DOHH2 (cell line): ENCODE measurements around the gene CD2.

Source experiments
- H3F3A ChIP-seq: fragments of 200-600 bp; sonication (generic), shearing (Covaris generic); 2 replicates; pipeline ENCODE4 v1.6.0; 2016; ENCODE audit warnings: antibody characterized with exemption, mild to moderate bottlenecking; ENCODE audit not compliant: control insufficient read depth, insufficient read depth
- H3K27ac ChIP-seq: fragments of 200-600 bp; sonication (generic); 2 replicates; pipeline ENCODE4 v1.5.1; 2014; ENCODE audit warnings: low read depth, mild to moderate bottlenecking, low read length, moderate library complexity
- H3K27me3 ChIP-seq: fragments of 200-600 bp; sonication (generic); 2 replicates; pipeline ENCODE4 v1.6.1; 2014; ENCODE audit warnings: mild to moderate bottlenecking, low read length, mixed read lengths; ENCODE audit not compliant: control insufficient read depth
- H3K36me3 ChIP-seq: fragments of 200-600 bp; sonication (generic); 2 replicates; pipeline ENCODE4 v1.6.1; 2014; ENCODE audit warnings: mild to moderate bottlenecking, low read length, moderate library complexity, mixed read lengths; ENCODE audit not compliant: control insufficient read depth
- H3K4me1 ChIP-seq: fragments of 200-600 bp; sonication (generic); 2 replicates; pipeline ENCODE4 v1.6.1; 2014; ENCODE audit warnings: mild to moderate bottlenecking, low read length, mixed read lengths; ENCODE audit not compliant: control insufficient read depth
- H3K4me2 ChIP-seq: fragments of 200-600 bp; sonication (generic); 2 replicates; pipeline ENCODE4 v1.6.0; 2014; ENCODE audit warnings: mild to moderate bottlenecking, low read length, moderate library complexity
- H3K4me3 ChIP-seq: fragments of 200-600 bp; sonication (generic); 2 replicates; pipeline ENCODE4 v1.5.1; 2014; ENCODE audit warnings: mild to moderate bottlenecking, low read length, mixed read lengths
- H3K79me2 ChIP-seq: fragments of 200-600 bp; sonication (generic); 2 replicates; pipeline ENCODE4 v1.6.1; 2014; ENCODE audit warnings: mild to moderate bottlenecking, low read length, mixed read lengths; ENCODE audit not compliant: control insufficient read depth
- H3K9me2 ChIP-seq: fragments of 200-600 bp; sonication (generic); replicated peaks from 2 replicates; pipeline ENCODE4 v1.6.1; 2014; ENCODE audit warnings: mild to moderate bottlenecking, low read length, mixed read lengths; ENCODE audit not compliant: control insufficient read depth
- H3K9me3 ChIP-seq: fragments of 200-600 bp; sonication (generic); 2 replicates; pipeline ENCODE4 v1.6.1; 2014; ENCODE audit warnings: antibody characterized with exemption, low read length, mixed read lengths; ENCODE audit not compliant: control insufficient read depth, insufficient read depth
- H4K20me1 ChIP-seq: fragments of 200-600 bp; sonication (generic); 2 replicates; pipeline ENCODE4 v1.6.0; 2014; ENCODE audit warnings: low read depth, mild to moderate bottlenecking, antibody characterized with exemption, low read length, moderate library complexity; ENCODE audit not compliant: control insufficient read depth, insufficient read depth
- CTCF ChIP-seq: fragments of 200-600 bp; sonication (generic); IDR thresholded peaks from one replicate; pipeline ENCODE4 v1.5.1; 2014; ENCODE audit warnings: antibody characterized with exemption, mild to moderate bottlenecking, low read depth, low read length; ENCODE audit not compliant: poor library complexity, severe bottlenecking
- EZH2phosphoT487 ChIP-seq: fragments of 200-600 bp; sonication (generic); IDR thresholded peaks from 2 replicates; pipeline ENCODE4 v1.6.1; 2017; ENCODE audit warnings: borderline replicate concordance, mild to moderate bottlenecking, antibody characterized with exemption, low read length, moderate library complexity, mixed read lengths

The CD2 gene

GRCh38 chr1:116721039-116721405 is 33.2 kb upstream of the CD2 start:
- H3K4me3 ChIP-seq: no peak overlapping the region
- H3K79me2 ChIP-seq: no peaks in the 10 kb centered on the region
- H3F3A ChIP-seq: no peaks in the 10 kb centered on the region
- no peak overlapping the region for H3K4me2 ChIP-seq
- no peaks in the 10 kb centered on the region for H3K36me3 ChIP-seq
- no peaks in the 10 kb centered on the region for H4K20me1 ChIP-seq
- TF ChIP-seq EZH2phosphoT487 (no peak), CTCF (no peak)
- no peaks in the 10 kb centered on the region for H3K9me2 ChIP-seq
- no peak overlapping the region for H3K27ac ChIP-seq
- peaks cover 15% of the 10 kb centered on the region for H3K4me1 ChIP-seq
- peaks cover 5% of the 10 kb centered on the region; the same call in 1 of the 2 replicates for H3K9me3 ChIP-seq
- no peaks in the 10 kb centered on the region for H3K27me3 ChIP-seq

- TF ChIP-seq CTCF (no peak), EZH2phosphoT487 (no peak)
- Histone ChIP-seq H4K20me1 (no peaks in the 10 kb centered on the region), H3K4me2 (no peak overlapping the region), H3K9me3 (peaks cover 5% of the 10 kb centered on the region; the same call in 1 of the 2 replicates), H3K79me2 (no peaks in the 10 kb centered on the region), H3K27ac (no peak overlapping the region), H3K4me3 (no peak overlapping the region), H3K4me1 (peaks cover 10% of the 10 kb centered on the region), H3K27me3 (no peaks in the 10 kb centered on the region), H3F3A (no peaks in the 10 kb centered on the region), H3K36me3 (no peaks in the 10 kb centered on the region), H3K9me2 (no peaks in the 10 kb centered on the region)
Measured at GRCh38 chr1:116721451-116722007, 32.7 kb upstream of the CD2 start.

- Histone ChIP-seq H3K27me3 (no peaks in the 10 kb centered on the region), H3K79me2 (no peaks in the 10 kb centered on the region), H3K9me3 (peaks cover 5% of the 10 kb centered on the region; the same call in 1 of the 2 replicates), H3K9me2 (no peaks in the 10 kb centered on the region), H3K27ac (no peak overlapping the region), H3K4me1 (peaks cover 6% of the 10 kb centered on the region), H3K4me2 (no peak overlapping the region), H3F3A (no peaks in the 10 kb centered on the region), H3K4me3 (no peak overlapping the region), H4K20me1 (no peaks in the 10 kb centered on the region), H3K36me3 (no peaks in the 10 kb centered on the region)
- TF ChIP-seq CTCF (no peak), EZH2phosphoT487 (no peak)
Measured at GRCh38 chr1:116722016-116722838, 32.0 kb upstream of the CD2 start.
